ENCODE results near the gene SDF4. TPM values are rescaled to one million over a fixed set of nuclear protein-coding genes. Genes with fewer than 3 reads are reported as not detected.

The SDF4 gene
- total and polyA plus RNA-seq, 8 donors: 68.3 to 99.4 (median 74.8) TPM

GRCh38 chr1:1183833-1184775, 47.7 kb downstream of the SDF4 start:
- Histone ChIP-seq H3K9me3 (no peaks in the 10 kb centered on the region), H3K27me3 (no peaks in the 10 kb centered on the region), H3K4me3 (no peak overlapping the region), H3K27ac (no peak overlapping the region), H3K36me3 (no peaks in the 10 kb centered on the region), H3K4me1 (no peaks in the 10 kb centered on the region)
- FAIRE-seq: no peak
- no peak for TF ChIP-seq CTCF (IDR thresholded peaks at IDR 0.05)
- no peak for ATAC-seq
- WGBS, 2 donors: 89 to 92% methylated on average over 30 to 32 of the region's 33 CpGs
- peak in 1 of 6 donors; percentile 49 for DNase-seq
- intact Hi-C loops (cut with DNase I): no loop called here

GRCh38 chr1:1183221-1183747, 48.5 kb downstream of the SDF4 start:
- intact Hi-C loops (cut with DNase I): no loop called here
- 90 to 95% methylated on average over 21 of the region's 21 CpGs for WGBS, 2 donors
- TF ChIP-seq CTCF (IDR thresholded peaks at IDR 0.05): no peak
- Histone ChIP-seq H3K4me3 (no peak overlapping the region), H3K9me3 (no peaks in the 10 kb centered on the region), H3K36me3 (no peaks in the 10 kb centered on the region), H3K4me1 (no peaks in the 10 kb centered on the region), H3K27ac (no peak overlapping the region), H3K27me3 (no peaks in the 10 kb centered on the region)
- FAIRE-seq (no peak), DNase-seq (peak in 3 of 6 donors; percentile 22 to 72 (median 51)), ATAC-seq (no peak)

GRCh38 chr1:1182491-1183220, 49.1 kb downstream of the SDF4 start:
- H3K4me3 ChIP-seq: no peak overlapping the region
- no peaks in the 10 kb centered on the region for H3K36me3 ChIP-seq
- ATAC-seq: no peak
- H3K27me3 ChIP-seq: no peaks in the 10 kb centered on the region
- no peaks in the 10 kb centered on the region for H3K4me1 ChIP-seq
- peak in 3 of 6 donors; percentile 24 to 73 (median 57) for DNase-seq
- TF ChIP-seq CTCF (IDR thresholded peaks at IDR 0.05): no peak
- intact Hi-C loops (cut with DNase I): no loop called here
- no peak for FAIRE-seq
- no peaks in the 10 kb centered on the region for H3K9me3 ChIP-seq
- WGBS, 2 donors: 85 to 86% methylated on average over 39 of the region's 39 CpGs
- H3K27ac ChIP-seq: no peak overlapping the region

GRCh38 chr1:1181938-1182410, 49.8 kb downstream of the SDF4 start:
- FAIRE-seq (no peak), ATAC-seq (no peak), DNase-seq (peak in 2 of 6 donors; percentile 40 to 59)
- Histone ChIP-seq H3K36me3 (no peaks in the 10 kb centered on the region), H3K27ac (no peak overlapping the region), H3K9me3 (no peaks in the 10 kb centered on the region), H3K27me3 (no peaks in the 10 kb centered on the region), H3K4me1 (no peaks in the 10 kb centered on the region), H3K4me3 (no peak overlapping the region)
- 87 to 93% methylated on average over 19 to 21 of the region's 21 CpGs for WGBS, 2 donors
- TF ChIP-seq CTCF (IDR thresholded peaks at IDR 0.05): no peak
- intact Hi-C loops (cut with DNase I): no loop called here

Data from pancreas (tissue), 10 donors.